Stromal cell of bone marrow (primary cell): ENCODE results near the gene SLC25A47.
"Not testable (repeated sequence)": the region's sequence is repeated elsewhere in the genome, so short reads cannot be mapped to it uniquely, and the experiment has no call there.

Experiments used
- DNase-seq: peaks from one replicate; pipeline ENCODE4 v3.0.0-alpha.2; 2012; ENCODE audit warnings: low read depth

Gene SLC25A47

GRCh38 chr14:100325231-100325632 lies 2.1 kb downstream of the SLC25A47 start:
- no peak for DNase-seq

GRCh38 chr14:100325958-100326357 lies 2.8 kb downstream of the SLC25A47 start:
- no peak for DNase-seq

- DNase-seq, result no peak
Observed at GRCh38 chr14:100327128-100327527, 4.0 kb downstream of the SLC25A47 start.

- no peak for DNase-seq
Observed at GRCh38 chr14:100328495-100329163, 5.5 kb downstream of the SLC25A47 start.

GRCh38 chr14:100329233-100330006 lies 6.3 kb downstream of the SLC25A47 start:
- no peak for DNase-seq

- no peak for DNase-seq
Observed at GRCh38 chr14:100330007-100330344, 6.8 kb downstream of the SLC25A47 start.

- no peak for DNase-seq
Observed at GRCh38 chr14:100330388-100330931, 7.3 kb downstream of the SLC25A47 start.

- no peak for DNase-seq
Observed at GRCh38 chr14:100332071-100332639, 9.0 kb downstream of the SLC25A47 start.

GRCh38 chr14:100332797-100333196 lies 9.7 kb downstream of the SLC25A47 start:
- DNase-seq, result no peak

GRCh38 chr14:100333311-100333710 lies 10.2 kb downstream of the SLC25A47 start:
- DNase-seq, result no peak

GRCh38 chr14:100333827-100334226 lies 10.7 kb downstream of the SLC25A47 start:
- no peak for DNase-seq

GRCh38 chr14:100334904-100335303 lies 11.8 kb downstream of the SLC25A47 start:
- no peak for DNase-seq

- DNase-seq, result no peak
Observed at GRCh38 chr14:100336618-100337530, 13.7 kb downstream of the SLC25A47 start.

- DNase-seq, result no peak
Observed at GRCh38 chr14:100339766-100340422, 16.8 kb downstream of the SLC25A47 start.

- DNase-seq, result no peak
Observed at GRCh38 chr14:100340423-100340813, 17.3 kb downstream of the SLC25A47 start.

- peak; percentile 79 for DNase-seq
Observed at GRCh38 chr14:100341301-100342031, 18.3 kb downstream of the SLC25A47 start.

- no peak for DNase-seq
Observed at GRCh38 chr14:100342195-100342594, 19.1 kb downstream of the SLC25A47 start.

- DNase-seq, result not testable (repeated sequence)
Observed at GRCh38 chr14:100342826-100343225, 19.7 kb downstream of the SLC25A47 start.

- not testable (repeated sequence) for DNase-seq
Observed at GRCh38 chr14:100344657-100345056, 21.5 kb downstream of the SLC25A47 start.

- no peak for DNase-seq
Observed at GRCh38 chr14:100345711-100346110, 22.6 kb downstream of the SLC25A47 start.
